Common myeloid progenitor, CD34-positive (primary cell): ENCODE data around the gene FYCO1. TPM values are rescaled to one million over a fixed set of nuclear protein-coding genes. Genes with fewer than 3 reads are reported as not detected.
A peak's percentile ranks its signal among the peaks of the same experiment; 100 is the strongest.
"Not testable (repeated sequence)": the region's sequence is repeated elsewhere in the genome, so short reads cannot be mapped to it uniquely, and the experiment has no call there.

Source experiments
- CTCF ChIA-PET: fragments of 350-600 bp; sonication (Branson Sonifier 250); formaldehyde crosslinking; loops from one replicate; lab custom pipeline; 2021; ENCODE audit warnings: antibody characterized with exemption; lab: Charles Lee
- POLR2A ChIA-PET: fragments of 350-600 bp; sonication (Branson Sonifier 250); formaldehyde crosslinking; loops from one replicate; lab custom pipeline; 2021; ENCODE audit warnings: antibody characterized with exemption; lab: Charles Lee
- DNase-seq, 3 donors: peaks; one replicate each; pipeline versions ENCODE4 v3.0.0 to v3.0.0-alpha.2; 2013
- H3K27ac ChIP-seq, 2 experiments: 1 replicate in 1 of 2; 2 replicates in 1 of 2; pipeline ENCODE4 v1.7.0; 2013; ENCODE audit warnings: inconsistent platforms in 2 of 2, low read length in 2 of 2, mild to moderate bottlenecking in 2 of 2, low read depth in 1 of 2, moderate library complexity in 1 of 2; ENCODE audit not compliant: severe bottlenecking in 2 of 2, insufficient read depth in 1 of 2, poor library complexity in 1 of 2
- H3K27me3 ChIP-seq, 5 experiments: replicated peaks in 2 of 5; 1 replicate in 3 of 5; 2 replicates in 2 of 5; pipeline versions ENCODE4 v1.6.1 to v1.7.0; 2013; ENCODE audit warnings: low read length in 4 of 5, mild to moderate bottlenecking in 2 of 5, moderate library complexity in 2 of 5, inconsistent platforms in 1 of 5; ENCODE audit not compliant: insufficient read depth in 5 of 5, control insufficient read depth in 4 of 5
- H3K36me3 ChIP-seq, 4 experiments: 1 replicate in 2 of 4; 2 replicates in 2 of 4; pipeline versions ENCODE4 v1.6.1 to v1.7.0; 2013; ENCODE audit warnings: low read length in 3 of 4, control low read depth in 1 of 4, mild to moderate bottlenecking in 1 of 4; ENCODE audit not compliant: control insufficient read depth in 4 of 4, insufficient read depth in 4 of 4
- H3K4me1 ChIP-seq, 4 experiments: 1 replicate in 3 of 4; 2 replicates in 1 of 4; pipeline versions ENCODE4 v1.6.1 to v1.7.1; 2013; ENCODE audit warnings: low read length in 3 of 4, mild to moderate bottlenecking in 3 of 4, control low read depth in 1 of 4, inconsistent platforms in 1 of 4, moderate library complexity in 1 of 4; ENCODE audit not compliant: control insufficient read depth in 4 of 4, insufficient read depth in 4 of 4; ENCODE audit errors: control extremely low read depth in 1 of 4
- H3K4me3 ChIP-seq, 7 experiments: 1 replicate in 4 of 7; 2 replicates in 3 of 7; pipeline versions ENCODE4 v1.5.1 to v1.7.0; 2013; ENCODE audit warnings: mild to moderate bottlenecking in 7 of 7, low read length in 6 of 7, moderate library complexity in 6 of 7, inconsistent platforms in 2 of 7, low read depth in 2 of 7, control low read depth in 1 of 7; ENCODE audit not compliant: insufficient read depth in 4 of 7, control insufficient read depth in 1 of 7; ENCODE audit errors: extremely low read depth in 1 of 7
- H3K9me3 ChIP-seq, 5 experiments: 1 replicate in 4 of 5; 2 replicates in 1 of 5; pipeline versions ENCODE4 v1.6.1 to v1.7.1; 2013; ENCODE audit warnings: low read length in 4 of 5, mild to moderate bottlenecking in 2 of 5, inconsistent platforms in 1 of 5, low read depth in 1 of 5, moderate library complexity in 1 of 5; ENCODE audit not compliant: control insufficient read depth in 4 of 5, insufficient read depth in 2 of 5; ENCODE audit errors: control extremely low read depth in 1 of 5
- WGBS: methylation state at CpG from one replicate; pipeline ENCODE4 v1.1.5; 2013; ENCODE audit not compliant: insufficient coverage; 5-methylcytosine and 5-hydroxymethylcytosine counted together
- polyA plus RNA-seq: library from polyadenylated mRNA; unstranded; fragments of 120-200 nt; gene quantifications from one replicate; pipeline ENCODE4 v1.2.1, GENCODE V29; 2013

Gene FYCO1
- 7.3 TPM for polyA plus RNA-seq

GRCh38 chr3:45995236-45996192 lies at the start of gene FYCO1:
TSS of gene FYCO1 (minus strand) at chr3:45995824. CDS start at chr3:45984910, 10,914 bp downstream.
- H3K36me3 ChIP-seq = peaks cover 0 to 2% (median 0%) of the 10 kb centered on the region in 4 experiments
- CTCF ChIA-PET = interaction anchor here (1.0 to 1.4 kb wide), 3 partner anchors 14 to 42 kb away, joined by 3 to 4 read pairs (median 3); no protein-coding TSS in a partner anchor
- 1% methylated on average over 63 of the region's 67 CpGs for WGBS
- H3K27me3 ChIP-seq = no peaks in the 10 kb centered on the region
- POLR2A ChIA-PET = no interaction called here
- DNase-seq = peak; percentile 84 to 90 (median 87)
- H3K4me1 ChIP-seq = peaks cover 9 to 43% (median 34%) of the 10 kb centered on the region in 4 experiments
- H3K4me3 ChIP-seq = peak within 1 kb of the TSS; percentile 83 to 96 (median 93)
- H3K27ac ChIP-seq = peak within 1 kb of the TSS; percentile 65 to 83
- H3K9me3 ChIP-seq = no peaks in the 10 kb centered on the region

GRCh38 chr3:46038916-46039315 lies 43.3 kb upstream of the FYCO1 start:
- no peaks in the 10 kb centered on the region for H3K27me3 ChIP-seq
- H3K9me3 ChIP-seq = no peaks in the 10 kb centered on the region
- no peak for DNase-seq
- ChIA-PET POLR2A (no interaction called here), CTCF (no interaction called here)
- no peak overlapping the region for H3K27ac ChIP-seq
- no peaks in the 10 kb centered on the region for H3K36me3 ChIP-seq
- no CpG with 5 or more reads among the region's 1 CpG for WGBS
- peaks cover 0 to 1% (median 0%) of the 10 kb centered on the region in 4 experiments for H3K4me1 ChIP-seq
- no peak overlapping the region for H3K4me3 ChIP-seq

- H3K27ac ChIP-seq, H3K27me3 ChIP-seq, H3K36me3 ChIP-seq, DNase-seq, H3K4me3 ChIP-seq, H3K4me1 ChIP-seq, CTCF ChIA-PET, H3K9me3 ChIP-seq: not testable (repeated sequence)
- POLR2A ChIA-PET = interaction anchor here (0.7 kb wide), 1 partner anchor 578 kb away, joined by 6 read pairs; no protein-coding TSS in a partner anchor
- 92% methylated on average over 2 of the region's 3 CpGs for WGBS
These were observed 42.4 kb upstream of the FYCO1 start for GRCh38 chr3:46038071-46038470.

GRCh38 chr3:46036191-46036590 lies 40.6 kb upstream of the FYCO1 start:
- no peak overlapping the region for H3K27ac ChIP-seq
- no peak for DNase-seq
- no peaks in the 10 kb centered on the region for H3K27me3 ChIP-seq
- no peaks in the 10 kb centered on the region for H3K4me1 ChIP-seq
- peaks cover 0 to 13% (median 6%) of the 10 kb centered on the region in 5 experiments for H3K9me3 ChIP-seq
- no peaks in the 10 kb centered on the region for H3K36me3 ChIP-seq
- H3K4me3 ChIP-seq = no peak overlapping the region
- CTCF ChIA-PET = no interaction called here
- POLR2A ChIA-PET = no interaction called here
- WGBS = no CpG with 5 or more reads among the region's 1 CpG

GRCh38 chr3:46031747-46032146 lies 36.1 kb upstream of the FYCO1 start:
- POLR2A ChIA-PET = no interaction called here
- CTCF ChIA-PET = no interaction called here

GRCh38 chr3:46031269-46031668 lies 35.6 kb upstream of the FYCO1 start:
- Histone ChIP-seq H3K27ac (no peak overlapping the region), H3K4me1 (no peaks in the 10 kb centered on the region), H3K9me3 (peaks cover 3 to 28% (median 22%) of the 10 kb centered on the region in 5 experiments), H3K4me3 (no peak overlapping the region), H3K36me3 (no peaks in the 10 kb centered on the region), H3K27me3 (no peaks in the 10 kb centered on the region)
- no peak for DNase-seq
- POLR2A ChIA-PET = no interaction called here
- CTCF ChIA-PET = interaction anchor here (1.2 to 1.5 kb wide), 3 partner anchors 12 to 93 kb away, joined by 3 to 4 read pairs (median 4); no protein-coding TSS in a partner anchor
- 91% methylated on average over 4 of the region's 4 CpGs for WGBS

More at GRCh38 chr3:46031747-46032146, 36.1 kb upstream of the FYCO1 start:
- 94% methylated on average over 2 of the region's 2 CpGs for WGBS
- H3K4me3 ChIP-seq = no peak overlapping the region
- H3K9me3 ChIP-seq = peaks cover 3 to 28% (median 22%) of the 10 kb centered on the region in 5 experiments
- H3K4me1 ChIP-seq = no peaks in the 10 kb centered on the region
- DNase-seq = no peak
- no peaks in the 10 kb centered on the region for H3K36me3 ChIP-seq
- no peak overlapping the region for H3K27ac ChIP-seq
- no peaks in the 10 kb centered on the region for H3K27me3 ChIP-seq

- Histone ChIP-seq H3K9me3 (peaks cover 3 to 28% (median 22%) of the 10 kb centered on the region in 5 experiments), H3K4me3 (no peak overlapping the region), H3K4me1 (no peaks in the 10 kb centered on the region), H3K27me3 (no peaks in the 10 kb centered on the region), H3K27ac (no peak overlapping the region), H3K36me3 (no peaks in the 10 kb centered on the region)
- 100% methylated on average over 3 of the region's 6 CpGs for WGBS
- POLR2A ChIA-PET = no interaction called here
- DNase-seq = no peak
- CTCF ChIA-PET = interaction anchor here (1.2 to 1.5 kb wide), 3 partner anchors 11 to 92 kb away, joined by 3 to 4 read pairs (median 4); no protein-coding TSS in a partner anchor
These were observed 35.0 kb upstream of the FYCO1 start for GRCh38 chr3:46030626-46031025.
